ENCODE data around the gene AP4S1. TPM values are rescaled to one million over a fixed set of nuclear protein-coding genes. Genes with fewer than 3 reads are reported as not detected.

The AP4S1 gene
- total and polyA plus RNA-seq, 2 of the 8 experiments (the other 6 are each of a cell fraction or from before 2014, with no cell fraction given), result 2.8 to 9.9 TPM

DNA sequence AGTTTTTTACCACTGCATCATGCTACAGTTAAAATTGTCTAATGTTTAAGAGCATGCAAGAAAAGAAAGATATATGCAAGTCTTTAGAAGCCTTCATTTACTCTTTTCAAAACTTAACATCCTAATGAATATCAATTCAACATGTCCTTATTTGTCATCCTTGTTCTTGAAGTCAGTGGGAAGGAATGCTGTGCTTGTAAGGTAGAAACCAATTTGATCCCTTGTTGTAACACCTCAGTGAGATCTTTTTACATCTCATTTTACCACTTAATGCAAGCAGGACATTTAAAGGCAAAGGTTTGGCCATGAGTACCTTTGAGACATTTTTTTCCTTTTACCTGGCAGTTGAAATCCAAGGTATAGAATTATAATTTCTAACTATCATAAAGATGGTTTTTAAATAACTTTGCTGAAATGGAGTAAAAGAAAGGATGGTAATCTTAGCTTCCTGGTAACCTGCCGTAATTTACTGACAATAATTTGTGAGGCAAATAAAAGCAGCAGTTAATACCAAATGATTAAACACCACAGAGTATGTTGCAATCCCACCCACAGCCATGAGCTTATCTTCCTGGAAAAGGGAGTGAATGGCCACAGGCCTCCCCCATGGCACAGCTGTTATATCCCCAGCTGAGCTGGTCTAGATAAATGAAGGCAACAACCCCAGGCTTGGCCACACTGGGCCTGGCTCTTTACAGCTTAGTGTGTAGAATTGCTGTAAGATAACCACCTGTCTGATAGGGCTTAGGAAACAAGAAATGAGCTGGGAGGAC lies 33.9 kb downstream of the AP4S1 start (continued):
- TF ChIP-seq, protein P1, sequence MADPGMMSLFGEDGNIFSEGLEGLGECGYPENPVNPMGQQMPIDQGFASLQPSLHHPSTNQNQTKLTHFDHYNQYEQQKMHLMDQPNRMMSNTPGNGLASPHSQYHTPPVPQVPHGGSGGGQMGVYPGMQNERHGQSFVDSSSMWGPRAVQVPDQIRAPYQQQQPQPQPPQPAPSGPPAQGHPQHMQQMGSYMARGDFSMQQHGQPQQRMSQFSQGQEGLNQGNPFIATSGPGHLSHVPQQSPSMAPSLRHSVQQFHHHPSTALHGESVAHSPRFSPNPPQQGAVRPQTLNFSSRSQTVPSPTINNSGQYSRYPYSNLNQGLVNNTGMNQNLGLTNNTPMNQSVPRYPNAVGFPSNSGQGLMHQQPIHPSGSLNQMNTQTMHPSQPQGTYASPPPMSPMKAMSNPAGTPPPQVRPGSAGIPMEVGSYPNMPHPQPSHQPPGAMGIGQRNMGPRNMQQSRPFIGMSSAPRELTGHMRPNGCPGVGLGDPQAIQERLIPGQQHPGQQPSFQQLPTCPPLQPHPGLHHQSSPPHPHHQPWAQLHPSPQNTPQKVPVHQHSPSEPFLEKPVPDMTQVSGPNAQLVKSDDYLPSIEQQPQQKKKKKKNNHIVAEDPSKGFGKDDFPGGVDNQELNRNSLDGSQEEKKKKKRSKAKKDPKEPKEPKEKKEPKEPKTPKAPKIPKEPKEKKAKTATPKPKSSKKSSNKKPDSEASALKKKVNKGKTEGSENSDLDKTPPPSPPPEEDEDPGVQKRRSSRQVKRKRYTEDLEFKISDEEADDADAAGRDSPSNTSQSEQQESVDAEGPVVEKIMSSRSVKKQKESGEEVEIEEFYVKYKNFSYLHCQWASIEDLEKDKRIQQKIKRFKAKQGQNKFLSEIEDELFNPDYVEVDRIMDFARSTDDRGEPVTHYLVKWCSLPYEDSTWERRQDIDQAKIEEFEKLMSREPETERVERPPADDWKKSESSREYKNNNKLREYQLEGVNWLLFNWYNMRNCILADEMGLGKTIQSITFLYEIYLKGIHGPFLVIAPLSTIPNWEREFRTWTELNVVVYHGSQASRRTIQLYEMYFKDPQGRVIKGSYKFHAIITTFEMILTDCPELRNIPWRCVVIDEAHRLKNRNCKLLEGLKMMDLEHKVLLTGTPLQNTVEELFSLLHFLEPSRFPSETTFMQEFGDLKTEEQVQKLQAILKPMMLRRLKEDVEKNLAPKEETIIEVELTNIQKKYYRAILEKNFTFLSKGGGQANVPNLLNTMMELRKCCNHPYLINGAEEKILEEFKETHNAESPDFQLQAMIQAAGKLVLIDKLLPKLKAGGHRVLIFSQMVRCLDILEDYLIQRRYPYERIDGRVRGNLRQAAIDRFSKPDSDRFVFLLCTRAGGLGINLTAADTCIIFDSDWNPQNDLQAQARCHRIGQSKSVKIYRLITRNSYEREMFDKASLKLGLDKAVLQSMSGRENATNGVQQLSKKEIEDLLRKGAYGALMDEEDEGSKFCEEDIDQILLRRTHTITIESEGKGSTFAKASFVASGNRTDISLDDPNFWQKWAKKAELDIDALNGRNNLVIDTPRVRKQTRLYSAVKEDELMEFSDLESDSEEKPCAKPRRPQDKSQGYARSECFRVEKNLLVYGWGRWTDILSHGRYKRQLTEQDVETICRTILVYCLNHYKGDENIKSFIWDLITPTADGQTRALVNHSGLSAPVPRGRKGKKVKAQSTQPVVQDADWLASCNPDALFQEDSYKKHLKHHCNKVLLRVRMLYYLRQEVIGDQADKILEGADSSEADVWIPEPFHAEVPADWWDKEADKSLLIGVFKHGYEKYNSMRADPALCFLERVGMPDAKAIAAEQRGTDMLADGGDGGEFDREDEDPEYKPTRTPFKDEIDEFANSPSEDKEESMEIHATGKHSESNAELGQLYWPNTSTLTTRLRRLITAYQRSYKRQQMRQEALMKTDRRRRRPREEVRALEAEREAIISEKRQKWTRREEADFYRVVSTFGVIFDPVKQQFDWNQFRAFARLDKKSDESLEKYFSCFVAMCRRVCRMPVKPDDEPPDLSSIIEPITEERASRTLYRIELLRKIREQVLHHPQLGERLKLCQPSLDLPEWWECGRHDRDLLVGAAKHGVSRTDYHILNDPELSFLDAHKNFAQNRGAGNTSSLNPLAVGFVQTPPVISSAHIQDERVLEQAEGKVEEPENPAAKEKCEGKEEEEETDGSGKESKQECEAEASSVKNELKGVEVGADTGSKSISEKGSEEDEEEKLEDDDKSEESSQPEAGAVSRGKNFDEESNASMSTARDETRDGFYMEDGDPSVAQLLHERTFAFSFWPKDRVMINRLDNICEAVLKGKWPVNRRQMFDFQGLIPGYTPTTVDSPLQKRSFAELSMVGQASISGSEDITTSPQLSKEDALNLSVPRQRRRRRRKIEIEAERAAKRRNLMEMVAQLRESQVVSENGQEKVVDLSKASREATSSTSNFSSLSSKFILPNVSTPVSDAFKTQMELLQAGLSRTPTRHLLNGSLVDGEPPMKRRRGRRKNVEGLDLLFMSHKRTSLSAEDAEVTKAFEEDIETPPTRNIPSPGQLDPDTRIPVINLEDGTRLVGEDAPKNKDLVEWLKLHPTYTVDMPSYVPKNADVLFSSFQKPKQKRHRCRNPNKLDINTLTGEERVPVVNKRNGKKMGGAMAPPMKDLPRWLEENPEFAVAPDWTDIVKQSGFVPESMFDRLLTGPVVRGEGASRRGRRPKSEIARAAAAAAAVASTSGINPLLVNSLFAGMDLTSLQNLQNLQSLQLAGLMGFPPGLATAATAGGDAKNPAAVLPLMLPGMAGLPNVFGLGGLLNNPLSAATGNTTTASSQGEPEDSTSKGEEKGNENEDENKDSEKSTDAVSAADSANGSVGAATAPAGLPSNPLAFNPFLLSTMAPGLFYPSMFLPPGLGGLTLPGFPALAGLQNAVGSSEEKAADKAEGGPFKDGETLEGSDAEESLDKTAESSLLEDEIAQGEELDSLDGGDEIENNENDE (IDR thresholded peaks at IDR 0.05; ENCODE audit: insufficient replicate concordance, low read length), result no peak
